ENCODE measurements around the gene KLHL30. TPM values are rescaled to one million over a fixed set of nuclear protein-coding genes. Genes with fewer than 3 reads are reported as not detected.

KLHL30 gene
- total and polyA plus RNA-seq, 3 experiments from 2014 or later, result not detected

DNA sequence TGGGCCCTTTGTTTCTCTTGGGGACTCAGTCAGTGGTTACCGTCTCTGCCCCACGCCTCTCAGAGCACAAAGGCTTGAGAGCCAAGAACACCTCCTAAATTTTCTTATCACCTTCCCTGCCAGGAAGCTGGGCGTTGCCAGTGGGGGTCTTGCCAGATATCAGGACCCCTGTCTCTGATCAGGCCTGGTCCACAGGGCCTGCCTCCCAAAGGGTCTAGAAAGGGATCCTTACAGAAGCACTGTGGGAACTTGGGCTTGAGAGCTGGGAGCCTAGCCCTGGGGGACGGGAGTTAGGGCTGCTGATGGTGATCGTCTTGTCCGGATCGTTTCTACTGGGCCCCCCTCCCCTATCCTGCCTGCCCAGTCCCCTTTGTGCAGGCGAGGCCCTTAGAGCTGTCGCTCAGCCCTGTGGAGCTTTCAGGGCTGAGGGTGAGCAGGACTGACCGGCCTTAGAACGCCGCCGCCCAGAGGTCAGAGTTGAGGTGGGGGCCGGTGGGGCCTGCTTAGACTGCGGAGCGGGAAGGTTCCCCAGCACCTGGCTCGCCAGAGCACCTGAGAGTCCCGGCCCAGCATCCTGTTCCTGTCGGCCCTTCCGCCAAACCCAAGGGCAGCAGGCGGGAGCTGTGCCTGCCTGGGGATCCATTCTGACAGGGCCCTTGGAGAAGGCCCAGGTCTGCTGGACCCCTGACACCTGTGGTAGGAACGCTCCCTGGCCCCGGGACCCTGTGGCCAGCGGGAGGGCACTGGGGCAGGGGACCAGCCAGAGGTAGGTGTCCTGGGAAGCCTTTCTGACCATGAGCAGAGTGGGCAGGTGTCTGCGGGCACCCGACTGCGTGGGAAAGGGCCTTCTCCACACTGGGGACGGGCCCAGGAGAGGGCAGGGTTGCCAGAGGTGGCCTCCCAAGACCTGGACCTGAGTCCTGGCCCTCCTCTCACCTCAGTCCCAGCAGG, 37.4 kb upstream of the KLHL30 start:
- CTCF ChIA-PET, result no interaction called here
- DNase-seq, result no peak
- POLR2A ChIA-PET, result no interaction called here
- Histone ChIP-seq H3K27me3 (ENCODE audit: insufficient read depth, low read length, poor library complexity, severe bottlenecking) (no peaks in the 10 kb centered on the region), H3K36me3 (ENCODE audit: insufficient read depth, low read length) (no peaks in the 10 kb centered on the region), H3K9me3 (ENCODE audit: low read length) (no peaks in the 10 kb centered on the region), H3K4me1 (ENCODE audit: insufficient read depth, low read length) (no peaks in the 10 kb centered on the region), H3K27ac (ENCODE audit: low read depth, low read length) (no peak overlapping the region), H3K4me3 (ENCODE audit: low read length) (no peak overlapping the region)
- H3K36me3 Mint-ChIP-seq, result peaks cover 0 to 2% (median 0%) of the 10 kb centered on the region in 3 donors
- H3K9me3 Mint-ChIP-seq, result no peaks in the 10 kb centered on the region
- H3K4me3 Mint-ChIP-seq, result no peak overlapping the region
- no peak overlapping the region for H3K27ac Mint-ChIP-seq
- H3K27me3 Mint-ChIP-seq, result no peaks in the 10 kb centered on the region
- no peaks in the 10 kb centered on the region for H3K4me1 Mint-ChIP-seq

DNA sequence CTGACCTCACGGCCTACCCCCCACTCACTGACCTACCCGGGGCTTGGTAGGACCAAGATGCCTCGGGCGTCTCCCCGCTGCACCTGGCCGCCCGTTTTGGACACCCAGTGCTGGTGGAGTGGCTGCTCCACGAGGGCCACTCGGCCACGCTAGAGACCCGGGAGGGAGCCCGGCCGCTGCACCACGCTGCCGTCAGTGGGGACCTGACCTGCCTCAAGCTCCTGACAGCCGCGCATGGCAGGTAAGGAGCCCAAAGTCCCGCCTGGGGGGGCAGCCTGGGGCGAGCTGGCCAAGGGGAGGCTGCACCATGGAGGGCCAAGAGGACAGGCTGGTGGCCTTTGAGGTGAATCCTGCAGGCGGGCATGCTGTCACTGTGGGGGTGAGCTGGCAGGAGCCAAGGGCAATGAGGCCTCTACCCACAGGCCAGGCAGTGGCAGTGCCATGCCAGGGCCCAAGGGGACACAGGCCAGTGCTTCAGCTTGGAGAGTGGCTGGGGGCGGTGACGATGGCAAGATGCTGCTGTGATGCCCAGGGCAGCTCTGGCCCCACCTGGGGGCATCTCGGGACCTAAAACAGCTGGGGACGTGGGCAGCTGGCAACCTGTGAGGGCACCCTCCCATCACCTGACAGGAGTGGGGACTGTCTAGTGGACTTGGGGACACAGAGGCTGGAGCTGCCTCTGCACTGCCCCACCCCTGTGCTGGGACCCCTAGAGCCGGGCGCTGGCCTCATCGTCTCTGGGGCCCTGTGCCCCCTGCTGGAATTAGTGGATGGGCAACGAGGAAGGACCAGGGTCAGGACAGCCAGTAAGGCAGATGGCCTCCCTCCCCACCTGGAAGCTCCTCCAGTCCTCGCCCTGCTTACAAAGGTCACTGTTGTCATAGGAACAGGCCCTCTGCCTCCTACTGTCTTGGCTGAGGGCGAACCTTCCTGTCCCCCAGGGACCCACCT, 36.3 kb upstream of the KLHL30 start:
- Histone ChIP-seq H3K27me3 (ENCODE audit: insufficient read depth, low read length, poor library complexity, severe bottlenecking) (no peaks in the 10 kb centered on the region), H3K27ac (ENCODE audit: low read depth, low read length) (no peak overlapping the region), H3K4me3 (ENCODE audit: low read length) (no peak overlapping the region), H3K9me3 (ENCODE audit: low read length) (no peaks in the 10 kb centered on the region), H3K36me3 (ENCODE audit: insufficient read depth, low read length) (no peaks in the 10 kb centered on the region), H3K4me1 (ENCODE audit: insufficient read depth, low read length) (no peaks in the 10 kb centered on the region)
- POLR2A ChIA-PET, result no interaction called here
- CTCF ChIA-PET, result no interaction called here
- Mint-ChIP-seq H3K27me3 (no peaks in the 10 kb centered on the region), H3K27ac (no peak overlapping the region), H3K4me3 (no peak overlapping the region), H3K36me3 (no peaks in the 10 kb centered on the region), H3K4me1 (no peaks in the 10 kb centered on the region), H3K9me3 (no peaks in the 10 kb centered on the region)
- no peak for DNase-seq

DNA sequence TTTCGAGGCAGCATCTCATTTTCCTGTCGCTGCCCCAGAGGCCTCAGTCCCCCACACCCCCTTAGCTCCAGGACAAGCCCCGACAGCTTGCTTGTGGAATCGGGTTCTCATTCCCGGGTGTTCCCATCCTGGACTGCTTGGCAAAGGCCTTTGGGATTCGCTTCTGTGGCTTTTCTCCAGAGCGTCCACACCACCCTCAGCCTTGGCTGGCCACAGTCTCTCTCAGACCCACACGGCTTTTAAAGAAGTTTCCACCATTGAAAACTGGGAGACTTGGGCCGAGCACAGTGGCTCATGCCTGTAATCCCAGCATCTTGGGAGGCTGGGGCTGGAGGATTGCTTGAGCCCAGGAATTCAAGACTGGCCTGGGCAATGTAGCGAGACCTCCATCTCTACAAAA, 35.6 kb upstream of the KLHL30 start:
- ChIA-PET CTCF (no interaction called here), POLR2A (no interaction called here)
- Mint-ChIP-seq H3K4me1 (peaks cover 0 to 5% (median 0%) of the 10 kb centered on the region in 3 donors), H3K4me3 (no peak overlapping the region), H3K36me3 (no peaks in the 10 kb centered on the region), H3K27ac (no peak overlapping the region), H3K9me3 (no peaks in the 10 kb centered on the region), H3K27me3 (no peaks in the 10 kb centered on the region)
- H3K36me3 ChIP-seq (ENCODE audit: insufficient read depth, low read length), result no peaks in the 10 kb centered on the region
- H3K27me3 ChIP-seq (ENCODE audit: insufficient read depth, low read length, poor library complexity, severe bottlenecking), result no peaks in the 10 kb centered on the region
- H3K9me3 ChIP-seq (ENCODE audit: low read length), result no peaks in the 10 kb centered on the region
- no peaks in the 10 kb centered on the region for H3K4me1 ChIP-seq (ENCODE audit: insufficient read depth, low read length)
- H3K4me3 ChIP-seq (ENCODE audit: low read length), result no peak overlapping the region
- no peak overlapping the region for H3K27ac ChIP-seq (ENCODE audit: low read depth, low read length)
- no peak for DNase-seq

DNA sequence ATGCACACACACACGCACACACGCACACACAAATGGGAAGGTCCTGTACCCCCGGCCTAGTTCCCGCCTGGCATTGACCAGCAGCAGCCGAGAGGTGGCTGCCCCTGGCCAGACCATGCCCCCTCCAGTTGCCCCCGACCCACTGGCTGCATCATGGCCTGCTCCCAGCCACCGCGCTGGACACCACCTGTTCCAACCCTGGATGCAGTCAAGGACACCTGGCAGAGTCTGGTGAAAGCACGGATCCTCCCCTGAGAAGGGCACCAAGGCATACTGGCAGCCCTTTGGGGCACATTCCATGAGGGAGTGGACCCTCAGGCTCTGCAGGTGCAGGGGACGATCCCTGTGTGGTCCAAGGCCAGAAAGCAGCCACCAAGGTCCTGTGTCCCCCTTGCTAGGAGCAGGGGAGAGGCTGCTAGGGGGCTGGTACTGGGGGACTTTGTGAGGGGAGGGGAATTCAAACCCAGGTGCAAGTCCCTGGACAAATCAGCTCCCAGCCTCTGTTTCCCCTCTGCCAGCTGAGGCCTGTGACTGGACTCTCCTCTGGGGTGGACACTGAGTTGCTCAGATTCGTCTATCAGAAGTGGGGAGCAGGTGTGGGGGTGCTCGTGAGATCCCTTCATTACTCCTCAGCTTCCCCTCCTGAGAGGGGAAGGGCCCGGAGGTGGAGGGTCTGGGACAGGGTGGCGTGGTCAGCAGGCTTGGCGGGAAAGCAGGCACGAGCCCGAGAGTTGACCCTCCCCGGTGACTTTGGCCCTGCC, 34.8 kb upstream of the KLHL30 start:
- Mint-ChIP-seq H3K4me1 (peaks cover 0 to 9% (median 0%) of the 10 kb centered on the region in 3 donors), H3K36me3 (no peaks in the 10 kb centered on the region), H3K9me3 (no peaks in the 10 kb centered on the region), H3K27ac (no peak overlapping the region), H3K27me3 (no peaks in the 10 kb centered on the region), H3K4me3 (no peak overlapping the region)
- H3K36me3 ChIP-seq (ENCODE audit: insufficient read depth, low read length), result no peaks in the 10 kb centered on the region
- H3K4me3 ChIP-seq (ENCODE audit: low read length), result no peak overlapping the region
- ChIA-PET CTCF (no interaction called here), POLR2A (no interaction called here)
- H3K4me1 ChIP-seq (ENCODE audit: insufficient read depth, low read length), result no peaks in the 10 kb centered on the region
- no peaks in the 10 kb centered on the region for H3K9me3 ChIP-seq (ENCODE audit: low read length)
- H3K27ac ChIP-seq (ENCODE audit: low read depth, low read length), result no peak overlapping the region
- DNase-seq, result no peak
- no peaks in the 10 kb centered on the region for H3K27me3 ChIP-seq (ENCODE audit: insufficient read depth, low read length, poor library complexity, severe bottlenecking)

DNA sequence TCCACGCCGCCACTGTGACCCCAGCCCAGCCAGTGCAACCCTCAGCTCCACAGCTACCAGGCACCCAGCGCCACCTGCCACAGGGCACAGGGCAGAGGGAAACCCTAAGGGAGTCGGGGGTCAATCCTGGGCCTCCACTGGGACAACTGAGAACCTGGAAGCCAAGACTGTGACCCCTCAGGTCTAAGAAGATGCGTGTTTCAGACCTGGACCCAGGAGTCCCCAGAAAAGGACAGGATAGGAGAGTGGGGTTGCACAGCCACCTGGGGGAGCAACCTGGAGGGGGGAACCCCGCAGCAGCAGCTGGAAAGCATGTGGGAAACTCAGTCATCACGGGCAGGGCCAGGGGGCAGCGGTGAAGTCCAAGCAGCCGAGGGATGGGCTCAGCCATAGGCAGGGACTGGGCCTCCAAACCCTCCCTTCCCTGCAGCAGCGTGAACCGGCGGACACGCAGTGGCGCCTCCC, 34.2 kb upstream of the KLHL30 start:
- no peak for DNase-seq
- Mint-ChIP-seq H3K27ac (no peak overlapping the region), H3K4me3 (no peak overlapping the region), H3K27me3 (no peaks in the 10 kb centered on the region), H3K36me3 (no peaks in the 10 kb centered on the region), H3K9me3 (no peaks in the 10 kb centered on the region), H3K4me1 (peaks cover 0 to 15% (median 0%) of the 10 kb centered on the region in 3 donors)
- no peaks in the 10 kb centered on the region for H3K36me3 ChIP-seq (ENCODE audit: insufficient read depth, low read length)
- ChIA-PET CTCF (no interaction called here), POLR2A (no interaction called here)
- no peaks in the 10 kb centered on the region for H3K9me3 ChIP-seq (ENCODE audit: low read length)
- H3K4me1 ChIP-seq (ENCODE audit: insufficient read depth, low read length), result no peaks in the 10 kb centered on the region
- H3K27me3 ChIP-seq (ENCODE audit: insufficient read depth, low read length, poor library complexity, severe bottlenecking), result no peaks in the 10 kb centered on the region
- no peak overlapping the region for H3K27ac ChIP-seq (ENCODE audit: low read depth, low read length)
- H3K4me3 ChIP-seq (ENCODE audit: low read length), result no peak overlapping the region

DNA sequence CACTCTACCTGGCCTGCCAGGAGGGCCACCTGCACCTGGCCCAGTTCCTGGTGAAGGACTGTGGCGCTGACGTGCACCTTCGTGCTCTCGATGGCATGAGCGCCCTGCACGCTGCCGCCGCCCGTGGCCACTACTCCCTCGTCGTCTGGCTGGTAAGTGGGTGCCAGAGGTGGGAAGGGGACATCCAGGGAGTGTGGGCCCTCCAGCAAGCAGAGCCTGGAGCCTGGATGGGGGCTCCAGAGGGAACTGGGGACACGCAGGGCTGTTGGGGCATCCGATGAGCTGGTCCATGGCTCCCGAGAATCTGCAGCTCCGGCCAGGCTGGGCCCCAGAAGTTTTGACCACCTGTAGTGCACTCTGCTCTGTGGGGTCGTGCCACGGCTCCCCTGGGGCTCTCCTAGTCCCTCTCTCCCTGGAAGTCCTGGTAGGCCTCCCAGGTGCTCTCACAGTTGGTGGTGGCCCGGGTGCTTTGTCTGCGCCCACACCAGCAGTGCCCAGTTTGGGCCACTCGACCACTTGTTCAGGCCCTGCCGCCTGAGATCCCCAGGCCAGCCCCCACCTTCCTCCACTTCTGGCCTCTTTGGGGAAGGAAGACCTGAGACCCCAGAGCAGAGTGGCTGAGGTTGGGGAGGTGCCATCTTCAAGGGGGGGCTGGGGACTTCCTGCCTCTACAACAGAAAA, 33.6 kb upstream of the KLHL30 start:
- no peaks in the 10 kb centered on the region for H3K9me3 ChIP-seq (ENCODE audit: low read length)
- Mint-ChIP-seq H3K36me3 (no peaks in the 10 kb centered on the region), H3K27ac (no peak overlapping the region), H3K4me3 (no peak overlapping the region), H3K27me3 (no peaks in the 10 kb centered on the region), H3K4me1 (peaks cover 0 to 16% (median 0%) of the 10 kb centered on the region in 3 donors), H3K9me3 (no peaks in the 10 kb centered on the region)
- no peaks in the 10 kb centered on the region for H3K4me1 ChIP-seq (ENCODE audit: insufficient read depth, low read length)
- H3K4me3 ChIP-seq (ENCODE audit: low read length), result no peak overlapping the region
- POLR2A ChIA-PET, result no interaction called here
- no peak for DNase-seq
- CTCF ChIA-PET, result no interaction called here
- H3K27ac ChIP-seq (ENCODE audit: low read depth, low read length), result no peak overlapping the region
- no peaks in the 10 kb centered on the region for H3K27me3 ChIP-seq (ENCODE audit: insufficient read depth, low read length, poor library complexity, severe bottlenecking)
- H3K36me3 ChIP-seq (ENCODE audit: insufficient read depth, low read length), result no peaks in the 10 kb centered on the region

DNA sequence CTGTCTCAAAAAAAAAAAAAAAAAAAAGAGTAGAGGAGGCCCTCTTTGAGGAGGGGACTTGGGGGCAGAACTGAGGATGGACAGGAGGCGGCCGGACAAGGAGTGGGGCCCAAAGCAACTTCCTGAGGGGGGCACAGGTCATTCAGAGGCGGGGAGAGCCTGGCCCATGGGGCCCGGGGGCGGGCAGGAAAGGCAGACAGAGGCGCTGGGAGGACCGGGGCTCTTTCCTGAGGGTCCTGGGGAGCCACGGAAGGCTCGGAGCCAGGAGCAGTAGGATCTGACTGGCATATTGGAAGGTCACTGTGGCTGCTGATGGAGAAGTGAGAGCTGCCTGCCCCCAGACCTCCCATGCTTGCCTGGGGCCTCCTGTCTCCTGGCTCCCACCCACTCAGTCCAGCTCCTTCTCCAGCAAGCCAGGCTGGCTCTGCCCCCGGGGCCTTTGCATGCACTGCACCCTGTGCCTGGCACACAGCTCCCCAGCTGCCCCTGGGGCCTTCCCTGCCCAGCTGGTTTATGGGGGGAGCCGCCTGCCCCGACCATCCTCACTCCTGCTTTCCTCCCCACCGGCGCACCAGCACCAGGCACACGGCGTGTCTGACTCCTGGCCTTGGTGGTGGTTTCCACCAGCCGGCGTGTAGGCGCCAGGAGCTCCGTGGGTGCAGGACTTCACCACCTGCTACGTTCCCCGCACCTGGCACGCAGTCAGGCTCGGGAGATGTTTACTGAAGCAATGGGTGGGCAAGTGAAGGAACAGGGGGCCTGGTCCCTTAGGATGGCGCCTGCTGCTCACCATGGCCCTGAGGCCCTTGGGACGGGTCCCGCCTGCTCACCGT, 32.7 kb upstream of the KLHL30 start:
- H3K4me3 ChIP-seq (ENCODE audit: low read length), result no peak overlapping the region
- Mint-ChIP-seq H3K27ac (no peak overlapping the region), H3K27me3 (no peaks in the 10 kb centered on the region), H3K9me3 (no peaks in the 10 kb centered on the region), H3K36me3 (no peaks in the 10 kb centered on the region), H3K4me1 (peaks cover 0 to 16% (median 0%) of the 10 kb centered on the region in 3 donors), H3K4me3 (no peak overlapping the region)
- no peaks in the 10 kb centered on the region for H3K4me1 ChIP-seq (ENCODE audit: insufficient read depth, low read length)
- H3K27me3 ChIP-seq (ENCODE audit: insufficient read depth, low read length, poor library complexity, severe bottlenecking), result no peaks in the 10 kb centered on the region
- H3K9me3 ChIP-seq (ENCODE audit: low read length), result no peaks in the 10 kb centered on the region
- DNase-seq, result no peak
- ChIA-PET POLR2A (no interaction called here), CTCF (no interaction called here)
- H3K36me3 ChIP-seq (ENCODE audit: insufficient read depth, low read length), result no peaks in the 10 kb centered on the region
- no peak overlapping the region for H3K27ac ChIP-seq (ENCODE audit: low read depth, low read length)

All from CD8-positive, alpha-beta memory T cell (primary cell).